ENCODE data around the gene SH3PXD2A.

DNA sequence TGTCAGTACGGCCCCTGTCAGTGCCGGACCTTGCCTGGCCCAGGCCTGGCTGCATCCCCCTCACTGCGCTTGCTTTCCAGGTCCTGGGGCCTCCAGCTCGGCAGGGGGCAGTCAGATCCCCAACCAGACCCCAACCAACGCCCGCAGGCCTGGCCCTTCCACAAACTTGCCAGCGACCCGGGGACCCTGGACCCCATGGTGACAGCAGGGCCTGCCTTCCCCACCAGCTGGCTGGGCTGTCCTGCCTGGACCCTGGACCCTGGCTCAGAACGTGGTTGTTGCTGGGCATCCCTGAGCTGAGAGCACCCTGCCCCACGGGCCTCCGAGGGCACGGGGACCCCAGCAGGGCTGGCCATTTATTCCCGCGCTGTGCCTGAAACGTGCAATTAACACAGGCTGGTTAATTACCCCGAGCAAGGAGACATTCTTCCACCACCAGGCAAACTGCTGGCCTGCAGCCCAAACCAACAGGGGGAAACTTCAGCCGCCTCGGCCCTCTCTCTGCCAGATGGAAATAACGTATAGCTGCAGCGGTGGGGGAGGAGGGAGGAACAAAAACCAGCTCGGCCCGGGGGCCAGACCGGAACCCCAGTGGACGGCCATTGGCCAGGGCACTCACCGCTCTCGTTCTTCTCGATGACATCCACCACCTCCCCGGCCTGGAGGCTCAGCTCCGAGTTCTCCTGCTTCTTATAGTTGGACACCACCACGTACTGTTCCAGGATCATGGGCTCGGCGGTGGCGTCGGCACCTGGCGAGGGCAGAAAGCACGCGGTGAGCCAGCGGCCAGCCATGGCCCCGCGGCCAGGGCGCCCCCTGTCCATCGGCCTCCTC is 194.8 kb downstream of the SH3PXD2A start:
- TF ChIP-seq, protein P1, sequence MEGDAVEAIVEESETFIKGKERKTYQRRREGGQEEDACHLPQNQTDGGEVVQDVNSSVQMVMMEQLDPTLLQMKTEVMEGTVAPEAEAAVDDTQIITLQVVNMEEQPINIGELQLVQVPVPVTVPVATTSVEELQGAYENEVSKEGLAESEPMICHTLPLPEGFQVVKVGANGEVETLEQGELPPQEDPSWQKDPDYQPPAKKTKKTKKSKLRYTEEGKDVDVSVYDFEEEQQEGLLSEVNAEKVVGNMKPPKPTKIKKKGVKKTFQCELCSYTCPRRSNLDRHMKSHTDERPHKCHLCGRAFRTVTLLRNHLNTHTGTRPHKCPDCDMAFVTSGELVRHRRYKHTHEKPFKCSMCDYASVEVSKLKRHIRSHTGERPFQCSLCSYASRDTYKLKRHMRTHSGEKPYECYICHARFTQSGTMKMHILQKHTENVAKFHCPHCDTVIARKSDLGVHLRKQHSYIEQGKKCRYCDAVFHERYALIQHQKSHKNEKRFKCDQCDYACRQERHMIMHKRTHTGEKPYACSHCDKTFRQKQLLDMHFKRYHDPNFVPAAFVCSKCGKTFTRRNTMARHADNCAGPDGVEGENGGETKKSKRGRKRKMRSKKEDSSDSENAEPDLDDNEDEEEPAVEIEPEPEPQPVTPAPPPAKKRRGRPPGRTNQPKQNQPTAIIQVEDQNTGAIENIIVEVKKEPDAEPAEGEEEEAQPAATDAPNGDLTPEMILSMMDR (conservative IDR thresholded peaks at IDR 0.05; ENCODE audit: low read depth, low read length), result no peak
- no peak for TF ChIP-seq EZH2 (IDR thresholded peaks at IDR 0.05; ENCODE audit: borderline replicate concordance, low read depth, low read length, poor library complexity, severe bottlenecking)
